GM23248 (cell line): ENCODE data around the gene SLC13A4.

Source experiments
- EZH2 ChIP-seq: fragments of 200-600 bp; sonication (generic); IDR thresholded peaks from 2 replicates; pipeline ENCODE4 v1.6.1; 2018; ENCODE audit warnings: antibody characterized with exemption, mild to moderate bottlenecking; ENCODE audit not compliant: insufficient read depth, poor library complexity, severe bottlenecking
- EZH2phosphoT487 ChIP-seq: fragments of 200-600 bp; sonication (generic); IDR thresholded peaks from 2 replicates; pipeline ENCODE4 v1.6.1; 2018; ENCODE audit warnings: antibody characterized with exemption, moderate library complexity, mild to moderate bottlenecking, low read depth; ENCODE audit not compliant: insufficient read depth

GRCh38 chr7:135665042-135665441 lies 62.9 kb downstream of the SLC13A4 start:
- TF ChIP-seq EZH2: no peak
- no peak for TF ChIP-seq EZH2phosphoT487
